GM12878 (cell line): ENCODE results near the gene ACACA. TPM values are rescaled to one million over a fixed set of nuclear protein-coding genes. Genes with fewer than 3 reads are reported as not detected.
A peak's percentile ranks its signal among the peaks of the same experiment; 100 is the strongest.

Experiments used
- ATAC-seq: fragments of 200-7000 bp; cut with Tn5 transposase; 3 replicates; pipeline ENCODE4 v1.9.1; 2020; ENCODE audit warnings: mild to moderate bottlenecking, moderate library complexity
- BruUV-seq: library from RNA; stranded (reverse); fragments of 400-500 nt; replicated peaks from 2 replicates; lab custom pipeline; 2021; lab: Mats Ljungman, UMichigan
- CTCF ChIA-PET: fragments of 300-600 bp; sonication (Branson Sonifier 250); formaldehyde crosslinking; extraction: SDS; loops from one replicate; lab custom pipeline; 2021; ENCODE audit warnings: inconsistent platforms; lab: Yijun Ruan, JAX
- POLR2A ChIA-PET: fragments of 350-600 bp; formaldehyde crosslinking; extraction: SDS; loops from one replicate; lab custom pipeline; 2021; ENCODE audit warnings: inconsistent platforms; lab: Charles Lee
- RAD21 ChIA-PET: fragments of 300-600 bp; sonication (Branson Sonifier 250); formaldehyde crosslinking; loops from one replicate; lab custom pipeline; 2023; ENCODE audit warnings: antibody characterized with exemption; ENCODE audit not compliant: unreplicated experiment; lab: Charles Lee
- SMC1A ChIA-PET: fragments of 300-600 bp; sonication (Branson Sonifier 250); formaldehyde crosslinking; loops from one replicate; lab custom pipeline; 2023; ENCODE audit not compliant: unreplicated experiment, uncharacterized antibody; lab: Charles Lee
- DNase-seq: peaks from one replicate; pipeline ENCODE4 v3.0.0-alpha.2; 2011; ENCODE audit warnings: low read depth, low spot score
- FAIRE-seq: peaks from 3 replicates; lab custom pipeline; 2011; peaks lifted over from hg19 to GRCh38; lab: Jason Lieb, UNC
- H2AFZ ChIP-seq: 2 replicates; pipeline ENCODE4 v1.6.0; 2011; ENCODE audit warnings: low read depth, low read length, control low read depth; ENCODE audit not compliant: control insufficient read depth
- H3K27ac ChIP-seq: 2 replicates; pipeline ENCODE4 v1.5.1; 2011; ENCODE audit warnings: control low read depth; ENCODE audit not compliant: control insufficient read depth, insufficient read depth
- H3K27me3 ChIP-seq, 2 experiments: replicated peaks in 1 of 2; 2 replicates each; pipeline versions ENCODE4 v1.6.0 to v1.6.1; 2011; ENCODE audit warnings: low read length in 1 of 2; ENCODE audit not compliant: control insufficient read depth in 2 of 2, insufficient read depth in 2 of 2
- H3K36me3 ChIP-seq, 2 experiments: 2 replicates each; pipeline ENCODE4 v1.5.1; 2011; ENCODE audit warnings: low read length in 1 of 2; ENCODE audit not compliant: control insufficient read depth in 2 of 2, insufficient read depth in 2 of 2
- H3K4me1 ChIP-seq: 2 replicates; pipeline ENCODE4 v1.6.1; 2011; ENCODE audit warnings: mild to moderate bottlenecking, low read length, moderate library complexity, mixed read lengths; ENCODE audit not compliant: control insufficient read depth, insufficient read depth
- H3K4me2 ChIP-seq: 2 replicates; pipeline ENCODE4 v1.6.0; 2011; ENCODE audit warnings: control low read depth; ENCODE audit not compliant: control insufficient read depth, insufficient read depth
- H3K4me3 ChIP-seq: fragments of 200-600 bp; sonication (generic); 2 replicates; pipeline ENCODE4 v1.5.1; 2016
- H3K79me2 ChIP-seq: 2 replicates; pipeline ENCODE4 v1.6.0; 2011; ENCODE audit warnings: low read length; ENCODE audit not compliant: control insufficient read depth, insufficient read depth
- H3K9ac ChIP-seq: 2 replicates; pipeline ENCODE4 v1.8.0; 2011; ENCODE audit warnings: low read length, control low read depth, mixed read lengths; ENCODE audit not compliant: control insufficient read depth, insufficient read depth
- H3K9me3 ChIP-seq: replicated peaks from 3 replicates; pipeline ENCODE4 v1.5.1; 2011; ENCODE audit warnings: mild to moderate bottlenecking, low read length; ENCODE audit not compliant: control insufficient read depth, insufficient read depth
- H4K20me1 ChIP-seq: 2 replicates; pipeline ENCODE4 v1.6.0; 2011; ENCODE audit not compliant: control insufficient read depth, insufficient read depth
- BMI1 ChIP-seq: fragments of 450-650 bp; IDR thresholded peaks from 2 replicates; pipeline ENCODE4 v1.6.1; 2016; ENCODE audit warnings: mild to moderate bottlenecking, moderate library complexity, borderline replicate concordance
- DPF2 ChIP-seq: fragments of 450-650 bp; IDR thresholded peaks from 2 replicates; pipeline ENCODE4 v1.6.1; 2017; ENCODE audit warnings: mild to moderate bottlenecking
- MTA2 ChIP-seq: fragments of 450-650 bp; IDR thresholded peaks from 2 replicates; pipeline ENCODE4 v1.6.1; 2016; ENCODE audit warnings: low read depth, mild to moderate bottlenecking, moderate library complexity
- MXI1 ChIP-seq: fragments of 150-350 bp; IDR thresholded peaks from 2 replicates; pipeline ENCODE4 v1.6.1; 2011; ENCODE audit warnings: low read depth, mild to moderate bottlenecking, inconsistent platforms, low read length, improper control_type of control experiment
- RFX5 ChIP-seq: IDR thresholded peaks from 2 replicates; pipeline ENCODE4 v1.6.1; 2011; ENCODE audit warnings: low read depth, low read length, improper control_type of control experiment
- ZNF384 ChIP-seq: IDR thresholded peaks from 2 replicates; pipeline ENCODE4 v1.6.1; 2012; ENCODE audit warnings: low read depth, mild to moderate bottlenecking, low read length, improper control_type of control experiment, borderline replicate concordance
- WGBS: methylation state at CpG from one replicate; pipeline ENCODE4 v1.1.6; 2016; ENCODE audit warnings: low lambda C conversion rate; ENCODE audit not compliant: insufficient replicate concordance, insufficient coverage; ENCODE audit errors: missing lambda C conversion rate; 5-methylcytosine and 5-hydroxymethylcytosine counted together
- in situ Hi-C: fragments of 300-500 bp; cut with MboI; formaldehyde crosslinking; loops from 9 replicates; pipeline ENCODE4 v1.14.3; 2018; ENCODE audit warnings: mixed read lengths
- intact Hi-C: fragments of 100-400 bp; cut with micrococcal nuclease; formaldehyde crosslinking; loops from one replicate; pipeline ENCODE4 v1.14.2; 2022; ENCODE audit not compliant: unreplicated experiment
- polyA plus RNA-seq, 11 experiments: library from polyadenylated mRNA; depleted of rRNA in 4 of 11; unstranded in 6 of 11; stranded (reverse) in 5 of 11; fragments of >200 nt; fragmentation: Nextera tagmentation in 4 of 11; fragmentation: Illumina TruSeq in 1 of 11; extraction: Ambion mirVana in 4 of 11; extraction: Trizol in 1 of 11; gene quantifications; 1 replicate in 1 of 11; 2 replicates in 10 of 11; pipeline versions ENCODE4 v1.2.1 to v1.2.3, GENCODE V29; 2011 to 2016; ENCODE audit warnings: inconsistent platforms in 2 of 11, missing spikeins in 2 of 11, low read depth in 1 of 11
- total RNA-seq, 4 experiments: library from RNA; depleted of rRNA in 3 of 4; stranded (reverse); fragments of >200 nt in 3 of 4; fragmentation: Illumina TruSeq in 1 of 4; extraction: Trizol in 1 of 4; gene quantifications; 2 replicates each; pipeline versions ENCODE4 v1.2.1 to v1.2.3, GENCODE V29; 2013 to 2021
- TF ChIP-seq, protein P1 (sequence below): IDR thresholded peaks from 2 replicates; pipeline ENCODE4 v1.6.1; 2011; ENCODE audit warnings: low read depth, low read length, improper control_type of control experiment, borderline replicate concordance

Gene ACACA
- total and polyA plus RNA-seq, 10 of the 15 experiments (the other 5 are each of a cell fraction or from before 2014, with no cell fraction given) = 12.9 to 74.2 (median 32.0) TPM

- POLR2A ChIA-PET = no interaction called here
- CTCF ChIA-PET = no interaction called here
- H3K4me2 ChIP-seq = no peak overlapping the region
- SMC1A ChIA-PET = no interaction called here
- TF ChIP-seq MXI1 = no peak
- no peak for TF ChIP-seq MTA2
- TF ChIP-seq ZNF384 = peak; percentile 44; the same call in 1 of the 2 replicates
- TF ChIP-seq, protein P1, sequence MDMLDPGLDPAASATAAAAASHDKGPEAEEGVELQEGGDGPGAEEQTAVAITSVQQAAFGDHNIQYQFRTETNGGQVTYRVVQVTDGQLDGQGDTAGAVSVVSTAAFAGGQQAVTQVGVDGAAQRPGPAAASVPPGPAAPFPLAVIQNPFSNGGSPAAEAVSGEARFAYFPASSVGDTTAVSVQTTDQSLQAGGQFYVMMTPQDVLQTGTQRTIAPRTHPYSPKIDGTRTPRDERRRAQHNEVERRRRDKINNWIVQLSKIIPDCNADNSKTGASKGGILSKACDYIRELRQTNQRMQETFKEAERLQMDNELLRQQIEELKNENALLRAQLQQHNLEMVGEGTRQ = no peak
- TF ChIP-seq RFX5 = no peak
- TF ChIP-seq DPF2 = no peak
- no peak for TF ChIP-seq BMI1
- no peak overlapping the region for H3K27ac ChIP-seq
- H3K27me3 ChIP-seq = no peaks in the 10 kb centered on the region
- no peak overlapping the region for H2AFZ ChIP-seq
- no peaks in the 10 kb centered on the region for H4K20me1 ChIP-seq
- WGBS = 100% methylated on average over 2 of the region's 2 CpGs
- in situ Hi-C loops = no loop called here
- no peaks in the 10 kb centered on the region; the same call in 1 of the 2 replicates for H3K79me2 ChIP-seq
- RAD21 ChIA-PET = no interaction called here
- DNase-seq (no peak), ATAC-seq (no peak), FAIRE-seq (no peak)
- no peaks in the 10 kb centered on the region for H3K9me3 ChIP-seq
- no peak overlapping the region for H3K4me3 ChIP-seq
- H3K9ac ChIP-seq = no peak overlapping the region
- H3K4me1 ChIP-seq = peaks cover 6% of the 10 kb centered on the region; the same call in 1 of the 2 replicates
- BruUV-seq = no TSS peak
- intact Hi-C loops = no loop called here
- H3K36me3 ChIP-seq = peaks cover 3 to 28% of the 10 kb centered on the region in 2 experiments
Measured at GRCh38 chr17:37432671-37433070, 26.0 kb upstream of the ACACA start.
